ENCODE measurements around the gene MICAL1.

DNA sequence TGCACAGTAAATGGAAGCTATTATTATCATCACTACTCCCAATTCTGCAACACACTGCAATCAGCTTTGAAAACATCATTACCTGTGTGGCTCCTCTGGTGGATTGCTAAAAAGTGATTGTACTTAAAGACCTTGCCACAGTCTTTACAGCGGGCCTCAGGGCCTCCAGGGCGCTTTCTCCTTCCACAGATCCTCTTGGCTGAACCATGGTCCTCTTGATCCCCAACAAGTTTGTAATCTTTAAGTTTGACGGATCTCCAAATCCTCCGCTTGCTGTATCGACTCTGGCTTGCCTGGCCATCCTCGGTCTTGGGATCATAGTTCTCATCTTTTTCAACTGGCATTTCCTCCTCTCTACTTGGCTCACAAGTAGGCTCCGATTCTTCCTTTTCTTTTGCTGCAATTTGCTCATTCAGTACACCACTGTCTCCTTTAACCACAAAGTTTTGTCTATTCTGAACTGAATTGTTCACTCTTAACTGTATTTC, 25.5 kb upstream of the MICAL1 start:
- TF ChIP-seq CTCF (IDR thresholded peaks at IDR 0.05; ENCODE audit: poor library complexity, severe bottlenecking) = no peak
- no peak for TF ChIP-seq EZH2 (IDR thresholded peaks at IDR 0.05; ENCODE audit: borderline replicate concordance, insufficient read depth, low read length, poor library complexity, severe bottlenecking)
- TF ChIP-seq RAD21 (conservative IDR thresholded peaks at IDR 0.05) = no peak
- TF ChIP-seq TAF1 (IDR thresholded peaks at IDR 0.05; ENCODE audit: low read depth) = no peak
- TF ChIP-seq, protein P1, sequence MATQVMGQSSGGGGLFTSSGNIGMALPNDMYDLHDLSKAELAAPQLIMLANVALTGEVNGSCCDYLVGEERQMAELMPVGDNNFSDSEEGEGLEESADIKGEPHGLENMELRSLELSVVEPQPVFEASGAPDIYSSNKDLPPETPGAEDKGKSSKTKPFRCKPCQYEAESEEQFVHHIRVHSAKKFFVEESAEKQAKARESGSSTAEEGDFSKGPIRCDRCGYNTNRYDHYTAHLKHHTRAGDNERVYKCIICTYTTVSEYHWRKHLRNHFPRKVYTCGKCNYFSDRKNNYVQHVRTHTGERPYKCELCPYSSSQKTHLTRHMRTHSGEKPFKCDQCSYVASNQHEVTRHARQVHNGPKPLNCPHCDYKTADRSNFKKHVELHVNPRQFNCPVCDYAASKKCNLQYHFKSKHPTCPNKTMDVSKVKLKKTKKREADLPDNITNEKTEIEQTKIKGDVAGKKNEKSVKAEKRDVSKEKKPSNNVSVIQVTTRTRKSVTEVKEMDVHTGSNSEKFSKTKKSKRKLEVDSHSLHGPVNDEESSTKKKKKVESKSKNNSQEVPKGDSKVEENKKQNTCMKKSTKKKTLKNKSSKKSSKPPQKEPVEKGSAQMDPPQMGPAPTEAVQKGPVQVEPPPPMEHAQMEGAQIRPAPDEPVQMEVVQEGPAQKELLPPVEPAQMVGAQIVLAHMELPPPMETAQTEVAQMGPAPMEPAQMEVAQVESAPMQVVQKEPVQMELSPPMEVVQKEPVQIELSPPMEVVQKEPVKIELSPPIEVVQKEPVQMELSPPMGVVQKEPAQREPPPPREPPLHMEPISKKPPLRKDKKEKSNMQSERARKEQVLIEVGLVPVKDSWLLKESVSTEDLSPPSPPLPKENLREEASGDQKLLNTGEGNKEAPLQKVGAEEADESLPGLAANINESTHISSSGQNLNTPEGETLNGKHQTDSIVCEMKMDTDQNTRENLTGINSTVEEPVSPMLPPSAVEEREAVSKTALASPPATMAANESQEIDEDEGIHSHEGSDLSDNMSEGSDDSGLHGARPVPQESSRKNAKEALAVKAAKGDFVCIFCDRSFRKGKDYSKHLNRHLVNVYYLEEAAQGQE (IDR thresholded peaks at IDR 0.05; ENCODE audit: borderline replicate concordance) = no peak
- TF ChIP-seq EP300 (conservative IDR thresholded peaks at IDR 0.05; ENCODE audit: poor library complexity, severe bottlenecking) = no peak

All from neural cell (in vitro differentiated cells).